GM12891 (cell line): Measurements from ENCODE around the gene BID.

Source experiments
- DNase-seq: peaks from one replicate; pipeline ENCODE4 v3.0.0; 2011; ENCODE audit warnings: low spot score; ENCODE audit not compliant: insufficient read length
- FAIRE-seq: peaks from 2 replicates; lab custom pipeline; 2011; peaks lifted over from hg19 to GRCh38; lab: Jason Lieb, UNC
- PAX5 ChIP-seq: IDR thresholded peaks from 2 replicates; pipeline ENCODE4 v1.6.1; 2011; ENCODE audit warnings: low read length, moderate library complexity, mild to moderate bottlenecking; ENCODE audit not compliant: insufficient read depth, severe bottlenecking
- POLR2A ChIP-seq: IDR thresholded peaks from 2 replicates; pipeline ENCODE4 v1.6.1; 2011; ENCODE audit warnings: low read depth, low read length, control low read depth
- POLR2AphosphoS5 ChIP-seq: IDR thresholded peaks from 2 replicates; pipeline ENCODE4 v1.6.1; 2011; ENCODE audit warnings: low read depth, low read length, control low read depth
- POU2F2 ChIP-seq: IDR thresholded peaks from 2 replicates; pipeline ENCODE4 v1.6.1; 2011; ENCODE audit warnings: low read depth, mild to moderate bottlenecking, control low read depth, low read length, moderate library complexity
- SPI1 ChIP-seq: IDR thresholded peaks from 2 replicates; pipeline ENCODE4 v1.6.1; 2011; ENCODE audit warnings: low read depth, low read length, control low read depth
- TAF1 ChIP-seq: IDR thresholded peaks from 2 replicates; pipeline ENCODE4 v1.6.1; 2011; ENCODE audit warnings: low read depth, low read length, control low read depth

BID gene

DNA sequence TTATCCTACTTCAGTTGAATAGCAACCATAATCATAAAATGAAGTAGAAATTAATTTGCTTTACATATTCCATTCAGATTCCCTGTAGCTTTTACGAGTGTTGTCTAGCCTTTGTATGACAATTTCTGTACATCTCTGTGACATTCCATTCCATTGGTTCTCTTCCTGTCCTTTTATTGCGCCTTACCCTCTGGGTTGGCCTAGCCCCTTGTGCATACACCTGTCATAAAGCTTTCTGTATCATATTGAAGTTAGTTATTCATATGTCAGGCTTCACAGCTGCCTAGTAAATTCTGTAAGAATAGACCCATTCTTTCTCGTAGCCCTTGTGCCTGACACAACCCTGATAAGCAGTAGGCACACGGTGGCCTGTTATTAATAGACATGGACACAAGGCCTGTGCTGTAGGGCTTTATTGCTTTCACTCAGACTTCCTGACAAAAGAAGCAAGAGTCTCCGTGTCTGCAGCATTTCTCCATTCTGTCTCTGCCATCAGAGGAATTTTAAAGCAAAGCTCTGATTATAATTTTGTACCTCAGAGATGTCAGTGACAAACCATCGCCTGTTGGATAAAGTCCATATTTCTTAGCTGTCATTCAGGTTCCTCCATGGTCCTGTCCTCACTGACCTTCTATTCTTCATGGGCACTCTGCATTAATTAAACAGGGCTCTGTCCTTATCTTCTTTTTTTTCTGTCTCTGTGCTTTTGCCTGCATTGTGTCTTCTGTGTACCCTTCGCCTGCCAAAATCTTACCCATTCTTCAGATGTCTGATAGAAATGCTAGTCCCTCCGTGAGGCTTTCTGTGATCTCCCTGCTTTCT lies 49.4 kb downstream of the BID start:
- FAIRE-seq (no peak), DNase-seq (no peak)
- TF ChIP-seq SPI1 (no peak), POLR2AphosphoS5 (no peak), POLR2A (no peak), PAX5 (no peak), POU2F2 (no peak), TAF1 (no peak)

DNA sequence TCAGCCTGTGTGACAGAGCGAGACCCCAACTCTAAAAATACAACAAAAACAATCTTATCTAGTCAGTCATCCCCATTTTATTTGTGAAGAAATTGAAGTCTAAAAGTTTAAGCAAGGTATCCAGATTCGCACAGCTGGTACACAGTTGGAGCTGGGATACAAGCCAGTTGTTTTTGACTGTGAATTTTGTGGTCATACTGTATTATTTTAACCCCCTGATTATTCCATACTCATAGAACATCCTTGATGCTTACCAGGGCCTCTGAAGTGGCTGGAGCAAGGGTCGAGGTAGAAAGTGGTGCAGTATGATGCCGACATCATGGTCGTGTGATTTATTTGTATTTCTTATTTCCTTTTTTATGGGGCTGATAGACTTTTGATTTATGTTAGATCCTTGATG lies 50.0 kb downstream of the BID start:
- DNase-seq (no peak), FAIRE-seq (no peak)
- TF ChIP-seq PAX5 (no peak), TAF1 (no peak), POU2F2 (no peak), POLR2A (no peak), SPI1 (no peak), POLR2AphosphoS5 (no peak)

DNA sequence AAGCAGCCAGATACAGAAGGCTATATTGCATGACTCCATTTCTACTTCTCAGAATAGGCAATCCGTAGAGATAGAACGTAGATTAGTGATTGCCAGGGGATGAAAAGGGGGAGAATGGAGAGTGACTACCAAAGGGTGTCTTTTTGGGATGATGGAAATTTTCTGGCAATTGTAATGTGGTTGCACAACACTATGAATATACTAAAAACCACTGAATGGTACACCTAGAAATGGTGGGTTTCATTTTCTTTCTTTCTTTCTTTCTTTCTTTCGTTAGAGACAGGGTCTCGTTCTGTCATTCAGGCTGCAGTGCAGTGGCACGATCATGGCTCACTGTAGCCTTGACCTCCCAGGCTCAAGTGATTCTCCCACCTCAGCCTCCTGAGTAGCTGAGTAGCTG lies 54.4 kb downstream of the BID start:
- no peak for TF ChIP-seq SPI1
- TF ChIP-seq POU2F2, result no peak
- TF ChIP-seq PAX5, result no peak
- no peak for TF ChIP-seq POLR2AphosphoS5
- no peak for TF ChIP-seq TAF1
- no peak for TF ChIP-seq POLR2A
- DNase-seq (no peak), FAIRE-seq (no peak)

DNA sequence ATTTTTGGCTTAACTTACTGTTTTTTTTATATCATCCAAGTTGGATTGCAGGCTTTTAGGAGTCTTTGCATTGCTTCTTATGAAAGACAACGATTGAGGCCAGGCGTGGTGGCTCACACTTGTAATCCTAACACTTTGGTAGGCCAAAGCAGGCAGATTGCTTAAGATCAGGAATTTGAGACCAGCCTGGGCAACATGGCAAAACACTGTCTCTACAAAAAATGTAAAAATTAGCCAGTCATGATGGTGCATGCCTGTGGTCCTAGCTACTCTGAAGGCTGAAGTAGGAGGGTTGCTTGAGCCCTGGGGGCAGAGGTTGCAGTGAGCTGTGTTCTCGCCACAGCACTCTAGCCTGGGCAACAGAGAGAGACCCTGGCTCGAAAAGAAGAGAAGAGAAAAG lies 56.6 kb downstream of the BID start:
- TF ChIP-seq POLR2AphosphoS5 (no peak), TAF1 (no peak), SPI1 (no peak), POU2F2 (no peak), POLR2A (no peak), PAX5 (no peak)
- DNase-seq, result no peak
- FAIRE-seq, result no peak

- DNase-seq (no peak), FAIRE-seq (no peak)
These were observed 57.7 kb downstream of the BID start for GRCh38 chr22:17716529-17716928.

DNA sequence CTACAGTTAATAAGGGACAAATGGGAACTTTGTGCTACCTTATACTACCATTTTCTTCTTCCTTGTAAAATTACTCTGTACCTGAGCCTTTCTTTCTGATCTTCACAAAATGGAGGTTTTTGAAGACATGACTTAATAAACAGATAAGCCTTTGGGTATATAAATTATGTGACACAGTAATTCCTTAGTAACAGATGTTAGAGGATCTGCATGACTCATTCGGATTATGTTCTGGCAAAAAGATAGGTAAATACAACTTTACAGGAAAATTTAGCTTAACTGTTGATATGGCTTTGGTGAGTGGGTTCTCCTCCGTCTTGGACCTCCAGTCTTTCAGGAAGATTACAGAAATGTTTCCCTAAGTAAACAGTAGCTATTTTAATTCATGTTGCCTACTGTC lies 61.8 kb downstream of the BID start:
- DNase-seq (no peak), FAIRE-seq (no peak)
- no peak for TF ChIP-seq SPI1
- no peak for TF ChIP-seq TAF1
- no peak for TF ChIP-seq POLR2AphosphoS5
- no peak for TF ChIP-seq PAX5
- no peak for TF ChIP-seq POU2F2
- no peak for TF ChIP-seq POLR2A

More at GRCh38 chr22:17716529-17716928, 57.7 kb downstream of the BID start:
- TF ChIP-seq POLR2A (no peak), PAX5 (no peak), TAF1 (no peak), POLR2AphosphoS5 (no peak), SPI1 (no peak)

DNA sequence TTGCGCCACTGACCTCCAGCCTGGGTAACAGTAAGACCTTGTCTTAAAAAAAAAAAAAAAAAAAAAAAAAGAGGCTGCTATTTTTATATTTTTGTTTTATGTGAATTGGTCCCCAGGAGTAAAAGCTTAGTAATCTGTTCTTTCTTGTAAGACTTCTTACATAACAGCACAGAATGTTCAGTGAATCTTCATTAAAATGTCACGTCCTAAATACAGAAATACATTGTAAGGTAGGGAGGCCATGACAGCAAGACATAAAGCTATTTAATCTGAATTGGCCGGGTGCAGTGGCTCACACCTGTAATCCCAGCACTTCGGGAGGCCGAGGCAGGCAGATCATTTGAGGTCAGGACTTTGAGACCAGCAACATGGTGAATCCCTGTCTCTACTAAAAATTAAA lies 64.2 kb downstream of the BID start:
- TF ChIP-seq PAX5 (no peak), TAF1 (no peak), POLR2AphosphoS5 (no peak), SPI1 (no peak), POU2F2 (no peak), POLR2A (no peak)
- no peak for FAIRE-seq
- DNase-seq, result no peak

- FAIRE-seq, result no peak
- no peak for TF ChIP-seq POLR2AphosphoS5
- no peak for TF ChIP-seq POU2F2
- DNase-seq, result no peak
These were observed 66.7 kb downstream of the BID start for GRCh38 chr22:17707526-17707925.

DNA sequence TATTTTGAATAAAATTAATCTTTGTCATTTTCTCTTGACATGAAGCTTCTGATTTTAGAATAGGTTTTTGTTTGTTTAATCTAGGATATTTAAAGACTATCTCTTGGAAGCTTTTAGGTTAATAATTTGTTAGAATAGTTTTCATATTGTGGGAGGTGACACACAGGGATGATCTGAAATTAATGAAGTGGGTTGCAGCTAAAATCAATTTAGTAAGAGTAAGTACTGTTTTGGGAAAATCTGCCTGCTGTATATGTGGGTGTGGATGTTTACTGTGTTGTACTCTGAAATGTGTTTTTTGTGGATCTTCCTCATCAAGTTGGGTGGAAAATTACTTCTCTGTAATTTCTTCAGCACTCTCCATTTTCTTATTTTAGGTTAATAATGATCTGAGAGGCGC lies 67.3 kb downstream of the BID start:
- FAIRE-seq (no peak), DNase-seq (no peak)
- TF ChIP-seq TAF1 (no peak), POLR2AphosphoS5 (no peak), SPI1 (no peak), POLR2A (no peak), POU2F2 (no peak), PAX5 (no peak)
